ENCODE measurements around the gene SAE1.
A peak's percentile ranks its signal among the peaks of the same experiment; 100 is the strongest.

The SAE1 gene

DNA sequence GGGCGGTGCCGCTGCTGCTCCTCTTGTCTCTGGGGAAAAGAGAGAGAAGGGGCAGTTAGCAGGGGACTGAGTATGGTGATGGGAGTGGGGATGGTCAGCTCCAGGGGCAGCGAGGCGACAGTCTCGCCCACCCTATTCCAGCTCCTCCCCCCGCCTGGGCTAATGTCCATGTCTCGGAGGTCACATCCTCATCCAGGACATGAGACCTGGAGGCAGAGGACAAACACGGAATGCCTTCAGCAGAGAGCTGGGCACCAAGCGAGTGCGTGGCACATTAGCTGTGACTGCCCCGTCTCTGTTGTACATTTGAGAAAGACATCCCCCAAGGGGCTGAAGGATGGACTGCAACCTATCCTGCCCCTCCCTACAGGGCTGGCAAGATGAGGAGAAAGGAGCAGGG is 91.3 kb downstream of the SAE1 start:
- no peak for DNase-seq

GRCh38 chr19:47225746-47226425 is 95.3 kb downstream of the SAE1 start:
- DNase-seq, result peak; percentile 80 to 84

GRCh38 chr19:47226426-47227351 is 96.1 kb downstream of the SAE1 start:
- peak; percentile 61 to 75 for DNase-seq

DNA sequence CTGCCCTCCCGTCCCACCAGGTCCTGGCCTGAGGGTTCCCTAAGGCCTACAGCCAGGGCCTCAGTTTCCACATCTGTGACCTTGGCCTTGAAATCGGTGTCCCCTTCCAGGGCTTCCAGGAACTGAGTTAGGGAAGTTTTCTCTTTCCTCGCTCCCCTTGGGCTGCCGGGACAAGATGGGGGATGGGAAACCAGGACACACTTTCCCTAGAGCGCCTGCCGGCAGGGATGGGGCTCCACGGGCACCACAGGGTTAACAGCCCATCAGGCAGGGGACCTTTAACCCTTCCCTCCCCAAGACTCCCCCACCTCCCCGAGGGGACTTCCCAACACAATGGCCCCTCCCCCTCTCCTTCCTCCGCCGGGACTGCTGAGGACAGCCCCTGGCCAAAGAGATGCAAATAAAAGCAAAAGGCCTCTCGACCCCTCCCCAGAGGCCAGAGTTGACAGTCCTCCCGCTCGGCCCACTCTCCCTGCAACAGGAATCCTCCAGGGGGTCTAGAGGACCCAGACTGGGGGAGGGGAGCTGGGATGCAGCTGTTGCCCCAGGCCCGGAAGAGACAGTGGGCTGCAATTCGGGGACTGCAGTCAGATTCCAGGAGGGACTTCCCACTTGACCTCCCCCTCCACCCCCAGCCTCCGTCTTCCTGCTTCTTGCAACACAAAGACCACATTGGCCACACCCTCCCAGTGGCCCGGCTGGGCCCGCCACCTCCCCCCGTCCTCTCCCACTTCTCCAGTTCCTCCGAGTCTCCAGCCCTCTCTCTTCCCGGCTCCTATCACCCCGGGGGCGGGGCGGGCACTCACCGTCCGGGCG is 96.9 kb downstream of the SAE1 start:
- DNase-seq, result peak; percentile 69 to 75

DNA sequence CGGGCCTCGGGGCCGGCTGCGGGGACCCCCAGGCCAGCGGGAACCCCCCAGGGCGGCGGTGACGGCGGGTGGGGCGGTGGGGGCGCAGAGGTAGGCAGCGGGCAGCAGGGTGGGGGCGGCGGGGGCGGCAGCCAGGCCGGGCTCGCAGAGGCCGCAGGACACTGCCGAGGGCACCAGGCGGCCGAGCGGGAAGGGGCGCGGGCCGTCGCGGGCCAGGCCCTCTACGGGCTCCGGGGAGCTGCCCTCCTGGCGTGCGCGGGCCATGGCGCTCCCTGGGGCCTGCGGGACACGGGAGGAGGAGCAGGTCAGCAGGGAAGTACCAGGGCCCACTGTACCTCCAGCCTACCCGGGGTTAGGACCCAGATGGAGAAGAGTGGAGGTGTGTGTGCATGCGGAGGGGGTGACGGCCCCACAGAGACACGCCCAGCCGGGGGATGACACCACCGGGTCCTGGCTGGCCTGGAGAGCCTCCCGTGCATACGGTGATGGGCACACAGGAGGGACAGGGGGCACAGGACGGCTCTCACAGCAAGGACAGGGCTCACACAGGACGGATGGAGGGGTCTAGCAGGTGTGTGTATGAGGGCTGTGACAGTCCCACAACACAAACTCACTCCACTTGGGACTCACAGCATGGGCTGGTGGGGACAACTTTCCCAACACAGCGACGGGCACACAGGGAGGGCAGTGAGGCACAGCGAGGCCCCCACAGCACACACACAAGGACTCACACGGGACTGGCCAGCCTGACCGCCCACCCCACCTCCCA is 97.7 kb downstream of the SAE1 start:
- peak; percentile 43 to 61 for DNase-seq

GRCh38 chr19:47228937-47229675 is 98.5 kb downstream of the SAE1 start:
- DNase-seq, result peak in 1 of 2 experiments; percentile 16

DNA sequence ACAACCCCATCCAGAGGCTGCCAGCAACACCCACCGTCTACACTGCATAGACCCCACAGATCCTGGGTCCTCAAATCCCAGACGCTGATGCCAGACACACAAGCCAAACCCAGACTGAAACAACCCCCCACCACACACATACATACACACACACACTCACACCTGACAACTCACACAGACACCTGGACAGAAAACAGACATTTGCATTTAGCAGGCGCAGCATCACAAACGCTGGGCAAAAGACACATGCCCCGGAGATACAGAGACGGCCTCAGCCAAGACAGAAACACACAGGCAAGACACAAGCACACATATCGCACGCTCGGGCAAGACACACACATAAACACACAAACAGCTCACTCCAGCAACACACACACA is 99.0 kb downstream of the SAE1 start:
- DNase-seq, result peak; percentile 15 to 32

DNA sequence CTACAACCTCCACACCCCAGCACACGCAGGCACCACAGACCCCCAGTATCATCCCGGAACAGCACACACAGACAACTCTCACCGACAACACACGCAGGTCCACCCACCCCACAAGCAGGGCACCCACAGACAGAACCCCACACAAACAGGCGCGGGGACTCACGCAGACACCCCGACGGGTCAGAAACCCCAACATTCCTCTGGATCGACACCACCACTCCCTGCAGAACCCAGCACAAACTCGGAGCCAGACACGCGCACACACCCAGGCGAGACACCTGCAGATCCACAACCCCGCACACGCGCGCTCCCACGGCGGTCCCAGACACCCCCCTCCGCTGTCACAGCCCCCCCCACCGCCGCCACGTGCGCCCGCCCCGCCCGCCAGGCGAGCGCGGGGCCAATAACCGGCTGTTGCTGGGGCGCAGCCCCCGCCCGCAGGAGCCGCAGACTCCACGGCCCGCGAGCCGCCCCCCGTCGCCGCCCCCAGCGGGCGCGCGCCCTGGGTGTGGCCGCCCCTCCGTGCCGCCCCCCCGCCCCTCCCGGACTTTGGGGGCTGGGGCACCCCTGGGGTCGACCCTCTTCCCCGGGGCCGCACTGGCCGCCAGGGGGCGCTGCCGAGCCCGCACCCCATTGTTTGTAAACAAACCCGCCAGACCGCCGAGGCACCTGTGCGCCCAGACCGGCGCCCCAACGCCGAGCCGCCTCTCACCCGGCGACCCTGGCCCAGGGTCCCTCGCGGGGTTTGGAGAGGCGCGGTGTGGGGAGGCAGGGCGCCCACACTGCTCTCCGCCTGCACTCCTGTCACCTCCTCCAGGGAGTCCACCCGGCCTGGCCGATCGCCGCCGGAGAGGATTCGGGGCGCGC is 99.7 kb downstream of the SAE1 start:
- DNase-seq, result peak; percentile 76 to 82

GRCh38 chr19:47230921-47231214 is 100.2 kb downstream of the SAE1 start, which contains the start of gene BBC3:
Gene BBC3 (minus strand): TSS chr19:47231199. CDS start chr19:47228431, 2,768 bp downstream.
- DNase-seq, result no peak

DNA sequence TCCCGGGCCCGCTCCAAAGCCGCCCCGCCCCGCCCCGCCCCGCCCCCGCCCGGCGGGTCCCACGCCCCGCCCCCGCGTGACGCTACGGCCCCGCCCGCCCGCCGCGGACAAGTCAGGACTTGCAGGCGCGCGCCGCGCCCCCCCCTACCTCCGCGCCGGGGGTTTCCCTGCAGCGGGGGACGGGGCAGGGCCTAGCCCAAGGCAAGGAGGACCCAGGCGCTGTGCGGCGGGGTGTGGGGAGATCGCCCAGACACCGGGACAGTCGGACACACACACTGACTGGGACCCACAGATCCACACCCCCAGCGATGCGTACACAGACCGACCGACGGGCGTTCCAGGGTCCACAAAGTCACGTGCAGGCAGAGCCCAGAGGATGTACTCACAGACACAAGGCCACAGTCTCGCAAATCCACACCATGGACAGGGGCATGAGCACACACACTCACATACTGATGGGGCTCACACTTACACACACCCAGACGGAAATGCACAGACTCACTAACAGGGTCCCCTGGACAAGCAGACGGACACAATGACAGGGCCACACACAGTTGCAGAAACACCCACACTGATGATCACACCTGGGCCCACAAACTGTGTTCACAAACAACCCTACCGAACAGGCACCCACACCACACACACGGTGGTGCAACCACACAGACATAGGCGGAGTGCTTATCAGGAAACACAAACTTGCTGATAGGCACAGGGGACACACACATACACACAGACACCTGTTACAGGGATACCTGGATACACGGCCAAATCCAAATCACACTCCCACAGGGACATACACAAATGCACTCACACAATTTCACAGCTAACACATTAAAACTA is 100.8 kb downstream of the SAE1 start:
- peak; percentile 89 to 90 for DNase-seq

DNA sequence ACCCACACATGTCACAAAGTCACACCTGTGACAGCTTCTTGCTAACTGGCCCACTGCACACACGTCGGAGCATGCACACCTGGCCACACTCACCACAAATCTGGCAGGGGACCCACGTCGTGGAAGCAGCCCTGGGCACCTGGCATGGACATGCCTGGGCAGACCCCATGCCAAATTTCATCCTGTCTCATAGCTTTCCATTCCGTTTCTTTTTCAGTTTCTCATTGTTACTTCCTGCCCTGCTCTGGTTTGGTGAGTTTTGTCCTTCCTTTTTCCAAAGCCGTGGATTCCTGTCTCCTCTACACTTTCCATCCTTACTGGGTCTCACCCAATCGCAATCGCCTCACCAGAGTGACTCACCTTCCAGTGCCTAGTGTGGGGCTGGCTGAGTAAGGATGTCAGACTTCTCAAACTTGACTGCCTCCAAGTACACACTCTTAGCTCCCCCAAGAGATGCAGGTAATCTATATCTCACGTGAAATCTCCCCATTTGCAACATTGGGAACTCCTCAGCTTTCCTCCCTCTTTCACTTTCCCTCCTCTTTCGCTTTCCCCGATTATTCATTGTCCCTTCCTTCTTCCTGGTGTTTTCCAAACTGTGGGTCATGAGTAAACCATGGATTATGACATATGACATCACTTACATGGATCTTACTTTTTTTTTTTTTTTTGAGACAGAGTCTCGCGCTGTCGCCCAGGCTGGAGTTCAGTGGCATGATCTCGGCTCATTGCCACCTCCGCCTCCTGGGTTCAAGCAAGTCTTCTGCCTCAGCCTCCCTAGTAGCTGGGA is 102.0 kb downstream of the SAE1 start:
- peak; percentile 31 to 55 for DNase-seq

- no peak for DNase-seq
Measured at GRCh38 chr19:47236072-47236675, 105.5 kb downstream of the SAE1 start.

DNA sequence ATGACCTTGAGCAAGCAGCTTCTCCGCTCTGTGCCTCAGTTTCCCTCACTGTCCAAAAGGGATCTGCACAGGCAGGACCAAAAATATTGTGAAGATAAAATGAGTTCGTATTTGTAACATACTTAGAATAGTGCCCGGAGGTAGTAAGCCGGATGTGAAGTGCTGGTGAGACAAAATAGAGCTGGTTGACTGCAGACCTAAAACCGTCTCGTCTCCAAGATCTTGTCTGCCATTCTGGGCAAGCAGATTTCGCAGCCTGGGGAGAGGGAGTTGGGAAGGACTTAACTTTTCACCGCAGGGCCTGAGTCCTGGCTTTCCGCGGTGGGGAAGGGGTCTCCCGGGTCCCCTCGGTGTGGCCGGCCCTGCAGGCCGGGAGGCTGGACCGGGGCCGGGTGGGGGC is 108.5 kb downstream of the SAE1 start:
- DNase-seq, result no peak

DNA sequence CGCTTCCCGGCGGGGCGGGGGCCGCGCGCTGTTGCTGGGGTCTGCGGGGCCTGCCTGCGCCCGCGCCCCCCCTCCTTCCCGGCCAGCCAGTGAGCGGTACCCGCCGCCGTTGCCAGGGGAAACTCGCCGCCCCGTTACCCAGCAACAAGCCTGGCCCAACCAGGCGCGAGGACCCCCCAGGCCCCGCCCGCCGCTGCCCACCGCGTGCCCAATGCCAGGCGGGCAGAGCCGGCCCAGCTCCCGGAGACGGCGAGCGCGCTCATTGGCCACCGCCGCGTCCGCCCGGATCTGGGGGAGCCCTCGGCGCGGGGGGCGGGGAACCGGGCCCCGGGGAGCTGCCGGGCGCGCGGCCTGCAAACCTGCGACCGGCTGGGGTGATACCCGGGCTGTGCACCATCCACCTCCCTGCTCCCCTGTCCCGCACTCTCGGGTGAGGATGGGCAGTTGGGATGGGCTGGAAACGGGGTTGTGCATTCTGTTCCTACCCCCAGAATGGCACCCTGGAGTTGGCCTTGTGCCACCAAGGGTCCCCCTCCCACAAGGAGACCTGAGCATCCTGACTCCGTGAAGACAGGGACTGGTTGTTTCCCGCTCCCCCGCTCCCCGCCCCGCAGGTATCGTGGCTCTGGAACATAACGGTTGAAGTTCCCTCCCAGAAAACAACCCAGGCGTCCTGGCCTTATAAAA is 109.1 kb downstream of the SAE1 start:
- DNase-seq, result peak; percentile 46 to 54

- DNase-seq, result no peak
Measured at GRCh38 chr19:47240556-47240955, 109.9 kb downstream of the SAE1 start.

- DNase-seq, result peak; percentile 80 to 84
Measured at GRCh38 chr19:47240996-47241918, 110.6 kb downstream of the SAE1 start.

Data from activated CD4-positive, alpha-beta T cell treated with anti-CD3 and anti-CD28 coated beads, Interleukin-2, amount 50 U/mL, for 48 hours (primary cell).